Fibroblast of pulmonary artery (primary cell): Measurements from ENCODE around the gene KIAA0825.
"Not testable (repeated sequence)": the region's sequence is repeated elsewhere in the genome, so short reads cannot be mapped to it uniquely, and the experiment has no call there.

ENCODE experiments used
- DNase-seq: peaks from one replicate; pipeline ENCODE4 v3.0.0-alpha.2; 2010; ENCODE audit warnings: low read depth
- H3K4me3 ChIP-seq: replicated peaks from 2 replicates; pipeline ENCODE4 v1.5.1; 2011; ENCODE audit warnings: low read depth, mild to moderate bottlenecking, control low read depth, low read length, moderate library complexity
- CTCF ChIP-seq: IDR thresholded peaks from 2 replicates; pipeline ENCODE4 v1.5.1; 2011; ENCODE audit warnings: mild to moderate bottlenecking, control low read depth, low read length, inconsistent platforms; ENCODE audit errors: missing control alignments

Gene KIAA0825

GRCh38 chr5:94154672-94155071 lies 463.7 kb downstream of the KIAA0825 start:
- DNase-seq, result no peak
- TF ChIP-seq CTCF, result no peak
- no peak overlapping the region for H3K4me3 ChIP-seq

GRCh38 chr5:94153736-94154450 lies 464.5 kb downstream of the KIAA0825 start:
- no peak for TF ChIP-seq CTCF
- no peak overlapping the region for H3K4me3 ChIP-seq
- peak; percentile 27 for DNase-seq

GRCh38 chr5:94143621-94144020 lies 474.8 kb downstream of the KIAA0825 start:
- not testable (repeated sequence) for H3K4me3 ChIP-seq, DNase-seq

GRCh38 chr5:94140300-94140699 lies 478.1 kb downstream of the KIAA0825 start:
- TF ChIP-seq CTCF, result no peak
- DNase-seq, result no peak
- no peak overlapping the region for H3K4me3 ChIP-seq

GRCh38 chr5:94130077-94130476 lies 488.3 kb downstream of the KIAA0825 start:
- no peak overlapping the region for H3K4me3 ChIP-seq
- no peak for DNase-seq
- TF ChIP-seq CTCF, result no peak

- H3K4me3 ChIP-seq, result no peak overlapping the region
- TF ChIP-seq CTCF, result no peak
- no peak for DNase-seq
Measured at GRCh38 chr5:94125107-94125506, 493.3 kb downstream of the KIAA0825 start.

- not testable (repeated sequence) for H3K4me3 ChIP-seq, DNase-seq
Measured at GRCh38 chr5:94116317-94116716, 502.1 kb downstream of the KIAA0825 start.

- no peak overlapping the region for H3K4me3 ChIP-seq
- no peak for DNase-seq
- TF ChIP-seq CTCF, result no peak
Measured at GRCh38 chr5:94113087-94113486, 505.3 kb downstream of the KIAA0825 start.
